GM23338 (cell line): ENCODE data around the gene RNF130. TPM values are rescaled to one million over a fixed set of nuclear protein-coding genes. Genes with fewer than 3 reads are reported as not detected.

Source experiments
- ATAC-seq: fragments of 200-7000 bp; cut with Tn5 transposase; 3 replicates; pipeline ENCODE4 v1.9.1; 2020
- DNase-seq: peaks from one replicate; pipeline ENCODE4 v3.0.0-alpha.2; 2015; ENCODE audit warnings: low spot score
- H2AFZ ChIP-seq: fragments of 200-600 bp; sonication (generic); 2 replicates; pipeline ENCODE4 v1.8.0; 2016; ENCODE audit warnings: antibody characterized with exemption, mild to moderate bottlenecking, moderate library complexity
- H3F3A ChIP-seq: fragments of 200-600 bp; sonication (generic); replicated peaks from 2 replicates; pipeline ENCODE4 v1.8.0; 2017; ENCODE audit warnings: antibody characterized with exemption, mixed run types, low read depth
- H3K27ac ChIP-seq: fragments of 200-600 bp; sonication (generic); 2 replicates; pipeline ENCODE4 v1.6.1; 2016; ENCODE audit warnings: low read depth
- H3K27me3 ChIP-seq: fragments of 200-600 bp; sonication (generic); 2 replicates; pipeline ENCODE4 v1.8.0; 2016; ENCODE audit warnings: mild to moderate bottlenecking, mixed run types, moderate library complexity; ENCODE audit not compliant: insufficient read depth
- H3K36me3 ChIP-seq: fragments of 200-600 bp; sonication (generic); 2 replicates; pipeline ENCODE4 v1.8.0; 2016; ENCODE audit warnings: mild to moderate bottlenecking; ENCODE audit not compliant: insufficient read depth
- H3K4me1 ChIP-seq: fragments of 200-600 bp; sonication (generic); 2 replicates; pipeline ENCODE4 v1.8.0; 2016; ENCODE audit warnings: mild to moderate bottlenecking, moderate library complexity; ENCODE audit not compliant: insufficient read depth
- H3K4me2 ChIP-seq: fragments of 200-600 bp; sonication (generic); 2 replicates; pipeline ENCODE4 v1.7.1; 2017; ENCODE audit warnings: mixed run types
- H3K4me3 ChIP-seq: fragments of 200-600 bp; sonication (generic); 2 replicates; pipeline ENCODE4 v1.6.1; 2016; ENCODE audit warnings: mixed run types
- H3K79me2 ChIP-seq: fragments of 200-600 bp; sonication (generic); replicated peaks from 2 replicates; pipeline ENCODE4 v1.8.0; 2017; ENCODE audit warnings: mild to moderate bottlenecking; ENCODE audit not compliant: insufficient read depth
- H3K9me2 ChIP-seq: fragments of 200-600 bp; sonication (generic); 2 replicates; pipeline ENCODE4 v1.8.0; 2017; ENCODE audit not compliant: insufficient read depth
- H4K20me1 ChIP-seq: fragments of 200-600 bp; sonication (generic); replicated peaks from 2 replicates; pipeline ENCODE4 v1.8.0; 2017; ENCODE audit warnings: mild to moderate bottlenecking; ENCODE audit not compliant: insufficient read depth
- H3K27ac Mint-ChIP-seq: 2 replicates; pipeline ENCODE4 v1.8.0; 2020; ENCODE audit warnings: inconsistent platforms, mild to moderate bottlenecking, moderate library complexity, mixed read lengths
- H3K27me3 Mint-ChIP-seq: 3 replicates; pipeline ENCODE4 v1.8.0; 2022; ENCODE audit warnings: low read depth, mild to moderate bottlenecking, moderate library complexity, mixed read lengths, inconsistent platforms; ENCODE audit not compliant: insufficient read depth, poor library complexity
- H3K36me3 Mint-ChIP-seq: 3 replicates; pipeline ENCODE4 v1.8.0; 2021; ENCODE audit warnings: low read depth, mild to moderate bottlenecking, inconsistent platforms, moderate library complexity, mixed read lengths
- H3K4me1 Mint-ChIP-seq: 3 replicates; pipeline ENCODE4 v1.8.0; 2020; ENCODE audit warnings: mild to moderate bottlenecking, inconsistent platforms, mixed read lengths
- H3K4me3 Mint-ChIP-seq: 3 replicates; pipeline ENCODE4 v1.8.0; 2021; ENCODE audit warnings: moderate library complexity, mild to moderate bottlenecking, inconsistent platforms, mixed read lengths
- H3K9me3 Mint-ChIP-seq: 3 replicates; pipeline ENCODE4 v1.8.0; 2020; ENCODE audit warnings: moderate library complexity, mild to moderate bottlenecking, inconsistent platforms, mixed read lengths
- CREB1 ChIP-seq: fragments of 250-450 bp; sonication (Bioruptor Pico); IDR thresholded peaks from 2 replicates; pipeline ENCODE4 v1.5.0; 2020; ENCODE audit warnings: low read depth, mild to moderate bottlenecking, moderate library complexity
- CTCF ChIP-seq, 2 experiments: fragments of 200-600 bp in 1 of 2; sonication (generic) in 1 of 2; conservative IDR thresholded peaks; 2 replicates each; pipeline versions ENCODE4 v1.5.1 to v1.6.1; 2016 to 2017; ENCODE audit warnings: antibody characterized with exemption in 2 of 2, low read depth in 2 of 2, mild to moderate bottlenecking in 2 of 2, moderate library complexity in 1 of 2
- EZH2 ChIP-seq: fragments of 200-600 bp; sonication (generic); IDR thresholded peaks from one replicate; pipeline ENCODE4 v1.8.0; 2017; ENCODE audit warnings: antibody characterized with exemption, mild to moderate bottlenecking, low read depth; ENCODE audit not compliant: unreplicated experiment
- EZH2phosphoT487 ChIP-seq: fragments of 200-600 bp; sonication (generic); IDR thresholded peaks from one replicate; pipeline ENCODE4 v1.8.1; 2018; ENCODE audit warnings: antibody characterized with exemption; ENCODE audit not compliant: unreplicated experiment
- JUNB ChIP-seq: IDR thresholded peaks from one replicate; pipeline ENCODE4 v1.6.1; 2016; ENCODE audit warnings: antibody characterized with exemption; ENCODE audit not compliant: unreplicated experiment
- NANOG ChIP-seq: IDR thresholded peaks from 2 replicates; pipeline ENCODE4 v1.6.1; 2016; ENCODE audit warnings: antibody characterized with exemption, borderline replicate concordance
- POLR2AphosphoS5 ChIP-seq: IDR thresholded peaks from 2 replicates; pipeline ENCODE4 v1.6.1; 2016; ENCODE audit warnings: antibody characterized with exemption, low read depth
- STAT1 ChIP-seq: IDR thresholded peaks from one replicate; pipeline ENCODE4 v1.6.1; 2016; ENCODE audit warnings: antibody characterized with exemption; ENCODE audit not compliant: unreplicated experiment
- ZNF114 ChIP-seq: fragments of 250-450 bp; sonication (Bioruptor Pico); IDR thresholded peaks from 2 replicates; pipeline ENCODE4 v1.5.0; 2020; ENCODE audit warnings: mild to moderate bottlenecking, moderate library complexity
- ZNF331 ChIP-seq: fragments of 250-450 bp; sonication (Bioruptor Pico); IDR thresholded peaks from 2 replicates; pipeline ENCODE4 v1.5.0; 2020; ENCODE audit warnings: low read depth, mild to moderate bottlenecking, moderate library complexity
- long read RNA-seq: library from polyadenylated mRNA; unstranded; transcript quantifications from one replicate; pipeline ENCODE4 v2.0.0, GENCODE V29; 2020; ENCODE audit not compliant: unreplicated experiment
- polyA plus RNA-seq: library from polyadenylated mRNA; unstranded; fragments of >200 nt; fragmentation: Nextera tagmentation; extraction: Ambion mirVana; gene quantifications from 2 replicates; pipeline ENCODE4 v1.2.1, GENCODE V29; 2016
- total RNA-seq: library from RNA; depleted of rRNA; stranded (reverse); fragments of >200 nt; shearing (Covaris generic); gene quantifications from 2 replicates; pipeline ENCODE4 v1.2.3, GENCODE V29; 2014; rRNA removed
- TF ChIP-seq, protein P1 (sequence below): IDR thresholded peaks from one replicate; pipeline ENCODE4 v1.6.1; 2018; ENCODE audit warnings: antibody characterized with exemption; ENCODE audit not compliant: unreplicated experiment

The RNF130 gene
- 65.1 and 97.3 TPM in 2 replicates for total RNA-seq
- 55.1 and 60.1 TPM in 2 replicates for polyA plus RNA-seq
- long read RNA-seq, transcript RNF130-205 (9 exons, 2,263 nt) = major isoform, 47 of 58 reads
- long read RNA-seq, partial matches to known transcripts = 1 of 58 reads
- long read RNA-seq, other reads (novel, unspliced or antisense) = 7 of 58 reads

GRCh38 chr5:180071531-180072255, at the start of gene RNF130:
Gene RNF130, minus strand, starts transcription at chr5:180071759. Its CDS starts 57 bp downstream, at chr5:180071702.
- Histone ChIP-seq H3K4me3 (peak within 1 kb of the TSS; percentile 91), H2AFZ (no peak within 1 kb of the TSS), H3F3A (no peaks in the 10 kb centered on the region), H3K27ac (no peak within 1 kb of the TSS), H3K9me2 (no peaks in the 10 kb centered on the region), H3K79me2 (peaks cover 45% of the 10 kb centered on the region), H4K20me1 (peaks cover 21% of the 10 kb centered on the region), H3K4me2 (peak within 1 kb of the TSS; percentile 85), H3K36me3 (no peaks in the 10 kb centered on the region), H3K27me3 (peaks cover 35% of the 10 kb centered on the region), H3K4me1 (peaks cover 36% of the 10 kb centered on the region)
- TF ChIP-seq ZNF331 (CRISPR knock-in tag) (0 out of 2 replicates have a peak, but pooled peaks have one; percentile 20), ZNF114 (CRISPR knock-in tag) (no peak), STAT1 (no peak), EZH2 (no peak), NANOG (no peak), EZH2phosphoT487 (no peak), CTCF (conservative IDR thresholded peaks at IDR 0.05; ENCODE audit: low read depth in 2 of 2) (no peak), CREB1 (no peak), JUNB (no peak), POLR2AphosphoS5 (peak; percentile 64)
- TF ChIP-seq, protein P1, sequence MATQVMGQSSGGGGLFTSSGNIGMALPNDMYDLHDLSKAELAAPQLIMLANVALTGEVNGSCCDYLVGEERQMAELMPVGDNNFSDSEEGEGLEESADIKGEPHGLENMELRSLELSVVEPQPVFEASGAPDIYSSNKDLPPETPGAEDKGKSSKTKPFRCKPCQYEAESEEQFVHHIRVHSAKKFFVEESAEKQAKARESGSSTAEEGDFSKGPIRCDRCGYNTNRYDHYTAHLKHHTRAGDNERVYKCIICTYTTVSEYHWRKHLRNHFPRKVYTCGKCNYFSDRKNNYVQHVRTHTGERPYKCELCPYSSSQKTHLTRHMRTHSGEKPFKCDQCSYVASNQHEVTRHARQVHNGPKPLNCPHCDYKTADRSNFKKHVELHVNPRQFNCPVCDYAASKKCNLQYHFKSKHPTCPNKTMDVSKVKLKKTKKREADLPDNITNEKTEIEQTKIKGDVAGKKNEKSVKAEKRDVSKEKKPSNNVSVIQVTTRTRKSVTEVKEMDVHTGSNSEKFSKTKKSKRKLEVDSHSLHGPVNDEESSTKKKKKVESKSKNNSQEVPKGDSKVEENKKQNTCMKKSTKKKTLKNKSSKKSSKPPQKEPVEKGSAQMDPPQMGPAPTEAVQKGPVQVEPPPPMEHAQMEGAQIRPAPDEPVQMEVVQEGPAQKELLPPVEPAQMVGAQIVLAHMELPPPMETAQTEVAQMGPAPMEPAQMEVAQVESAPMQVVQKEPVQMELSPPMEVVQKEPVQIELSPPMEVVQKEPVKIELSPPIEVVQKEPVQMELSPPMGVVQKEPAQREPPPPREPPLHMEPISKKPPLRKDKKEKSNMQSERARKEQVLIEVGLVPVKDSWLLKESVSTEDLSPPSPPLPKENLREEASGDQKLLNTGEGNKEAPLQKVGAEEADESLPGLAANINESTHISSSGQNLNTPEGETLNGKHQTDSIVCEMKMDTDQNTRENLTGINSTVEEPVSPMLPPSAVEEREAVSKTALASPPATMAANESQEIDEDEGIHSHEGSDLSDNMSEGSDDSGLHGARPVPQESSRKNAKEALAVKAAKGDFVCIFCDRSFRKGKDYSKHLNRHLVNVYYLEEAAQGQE = no peak
- Mint-ChIP-seq H3K27ac (peak within 1 kb of the TSS; percentile 58; the same call in 1 of the 2 replicates), H3K9me3 (peaks cover 22% of the 10 kb centered on the region), H3K4me1 (peaks cover 34% of the 10 kb centered on the region), H3K4me3 (peak within 1 kb of the TSS; percentile 87), H3K36me3 (peaks cover 17% of the 10 kb centered on the region), H3K27me3 (peaks cover 29% of the 10 kb centered on the region)
- peak; percentile 70 for ATAC-seq
- peak; percentile 95 for DNase-seq
